Nucleus accumbens (tissue), 56 donors: ENCODE data around the gene SPEM3.

Experiments
- DNase-seq, 56 donors: peaks; one replicate each; lab custom pipeline; 2025; lab: John Stamatoyannopoulos, UW

Gene SPEM3

DNA sequence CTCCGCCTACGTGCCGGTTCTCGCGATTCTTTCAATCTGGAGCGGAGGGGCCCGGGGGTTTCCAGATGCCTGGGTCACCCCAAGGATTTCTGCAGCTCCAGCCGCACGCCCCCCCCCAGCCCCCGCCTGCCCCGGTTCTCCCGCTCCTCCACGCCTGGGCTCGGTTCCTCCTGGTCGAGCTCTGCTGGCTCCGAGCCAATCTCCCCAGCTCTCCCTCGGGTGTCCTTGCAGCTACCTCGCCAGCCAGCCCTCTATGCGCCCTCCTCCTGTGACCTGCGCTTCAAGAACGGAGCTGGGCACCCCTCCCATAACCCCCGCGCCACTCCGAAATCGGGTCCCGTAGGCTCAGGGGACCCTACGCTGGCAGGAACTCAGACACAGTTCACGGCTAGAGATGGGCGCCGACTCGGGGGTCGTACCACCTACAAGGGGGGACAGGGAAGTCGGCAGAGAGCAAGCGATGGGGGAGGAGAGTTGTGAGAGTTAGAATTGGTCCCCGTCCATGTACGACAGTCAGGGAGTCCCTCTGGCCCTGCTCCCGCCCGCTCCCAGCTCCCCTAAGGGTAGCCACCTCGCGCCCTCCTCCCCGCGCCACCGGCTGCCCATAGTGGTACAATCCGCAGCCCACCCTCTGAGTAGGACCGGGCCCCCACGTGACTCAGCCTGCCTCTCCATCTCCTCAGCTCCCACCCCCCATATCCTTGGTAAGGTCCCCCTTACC lies 11.6 kb downstream of the SPEM3 start:
- DNase-seq = peak in 19 of 56 donors; percentile 5 to 65 (median 31)

DNA sequence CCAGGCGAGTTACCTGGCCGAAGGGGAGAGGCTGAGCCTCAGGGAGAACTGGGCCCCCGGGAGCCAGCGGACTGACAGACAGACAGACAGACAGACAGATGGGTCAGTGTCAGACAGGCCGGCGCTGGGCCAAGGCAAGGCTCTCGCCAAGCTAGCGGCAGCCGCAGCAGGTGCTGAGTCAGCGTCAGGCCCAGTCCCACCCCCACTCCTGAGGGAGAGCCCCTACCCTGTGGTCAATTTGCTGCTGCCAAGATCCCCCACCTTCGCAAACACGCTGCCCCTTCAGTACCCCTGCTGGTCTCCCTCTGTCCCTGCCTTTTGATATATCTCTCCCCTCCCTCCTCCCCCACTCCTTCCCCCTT lies 12.2 kb downstream of the SPEM3 start:
- peak in 16 of 56 donors; percentile 6 to 62 (median 30) for DNase-seq

DNA sequence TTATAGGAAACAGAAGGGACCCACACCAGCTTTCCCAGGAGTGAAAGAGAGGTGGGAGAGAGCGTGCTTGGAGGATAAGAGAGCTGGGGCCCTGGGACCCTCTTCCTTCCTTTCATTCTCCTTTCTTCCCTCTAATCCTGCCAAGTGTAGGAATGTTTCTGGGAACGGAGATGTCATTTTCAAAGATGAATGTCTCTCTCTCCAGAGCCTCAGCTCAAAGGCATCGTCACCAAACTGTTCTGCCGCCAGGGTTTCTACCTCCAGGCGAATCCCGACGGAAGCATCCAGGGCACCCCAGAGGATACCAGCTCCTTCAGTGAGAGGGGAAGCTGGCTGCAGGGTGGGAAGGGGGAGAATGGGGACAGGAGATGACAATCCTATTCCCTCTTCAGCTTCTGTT lies 12.6 kb downstream of the SPEM3 start:
- no peak for DNase-seq

DNA sequence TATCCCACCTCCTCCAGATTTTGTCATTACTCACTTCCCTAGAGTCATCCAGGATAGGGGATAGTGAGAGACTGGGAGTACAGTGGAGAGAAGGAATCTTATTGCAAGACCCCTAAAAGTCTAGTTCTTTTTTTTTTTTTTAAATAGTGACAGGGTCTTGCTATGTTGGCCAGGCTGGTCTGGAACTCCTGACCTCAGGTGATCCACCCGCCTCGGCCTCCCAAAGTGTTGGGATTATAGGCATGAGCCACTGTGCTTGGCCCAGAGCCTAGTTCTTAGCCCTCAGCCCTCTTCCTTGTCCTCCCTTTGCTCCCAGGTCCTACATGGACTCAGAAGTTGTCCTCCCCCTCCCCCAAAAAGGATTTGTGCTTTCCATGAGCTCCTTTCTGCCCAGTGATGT lies 13.5 kb downstream of the SPEM3 start:
- DNase-seq = no peak

DNA sequence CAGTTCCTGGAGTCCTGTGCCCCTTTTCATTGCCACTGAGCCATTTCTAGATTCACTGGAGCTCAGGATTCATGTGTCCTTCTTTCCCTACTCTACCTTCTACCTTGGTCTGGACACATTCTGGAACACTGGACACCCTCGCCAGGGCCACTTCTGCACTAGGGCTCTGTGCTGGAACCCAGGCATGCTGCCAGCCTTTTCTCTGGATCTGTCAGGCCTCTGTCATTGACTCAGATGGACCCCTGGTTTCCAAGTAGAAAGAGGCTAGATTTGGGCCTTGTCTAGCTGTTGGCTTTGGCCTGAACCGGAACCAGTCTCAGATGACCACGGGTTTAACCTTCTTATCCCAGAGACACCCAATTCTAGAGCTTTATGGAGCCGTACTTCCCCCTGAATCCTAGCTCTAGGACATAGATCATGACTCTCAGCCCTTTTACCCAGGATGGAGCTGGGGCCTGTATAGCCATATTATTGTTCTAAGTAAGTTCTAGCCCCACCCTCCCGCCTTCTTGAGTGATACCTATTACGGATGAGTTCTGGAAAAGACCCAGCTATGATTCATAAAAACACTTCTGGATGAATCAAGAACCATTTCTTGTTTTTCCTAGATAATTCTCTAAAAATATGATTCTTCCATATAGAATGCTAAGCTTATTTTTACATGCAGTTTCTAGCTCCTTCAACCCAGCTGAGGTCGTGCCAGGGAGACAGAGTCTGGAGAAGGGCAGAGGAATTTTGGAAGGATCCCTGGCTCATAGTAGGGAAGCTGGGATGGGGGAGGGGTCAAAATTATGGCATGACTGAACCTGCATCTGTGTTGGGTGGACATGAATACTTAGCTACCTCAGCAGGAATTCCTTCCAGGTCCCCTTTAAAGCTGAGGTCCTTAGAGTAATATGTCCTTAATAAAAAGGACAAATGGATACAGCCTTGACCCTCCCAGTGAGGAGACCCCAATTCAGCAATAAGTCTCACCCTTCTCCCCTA lies 15.1 kb downstream of the SPEM3 start:
- no peak for DNase-seq

DNA sequence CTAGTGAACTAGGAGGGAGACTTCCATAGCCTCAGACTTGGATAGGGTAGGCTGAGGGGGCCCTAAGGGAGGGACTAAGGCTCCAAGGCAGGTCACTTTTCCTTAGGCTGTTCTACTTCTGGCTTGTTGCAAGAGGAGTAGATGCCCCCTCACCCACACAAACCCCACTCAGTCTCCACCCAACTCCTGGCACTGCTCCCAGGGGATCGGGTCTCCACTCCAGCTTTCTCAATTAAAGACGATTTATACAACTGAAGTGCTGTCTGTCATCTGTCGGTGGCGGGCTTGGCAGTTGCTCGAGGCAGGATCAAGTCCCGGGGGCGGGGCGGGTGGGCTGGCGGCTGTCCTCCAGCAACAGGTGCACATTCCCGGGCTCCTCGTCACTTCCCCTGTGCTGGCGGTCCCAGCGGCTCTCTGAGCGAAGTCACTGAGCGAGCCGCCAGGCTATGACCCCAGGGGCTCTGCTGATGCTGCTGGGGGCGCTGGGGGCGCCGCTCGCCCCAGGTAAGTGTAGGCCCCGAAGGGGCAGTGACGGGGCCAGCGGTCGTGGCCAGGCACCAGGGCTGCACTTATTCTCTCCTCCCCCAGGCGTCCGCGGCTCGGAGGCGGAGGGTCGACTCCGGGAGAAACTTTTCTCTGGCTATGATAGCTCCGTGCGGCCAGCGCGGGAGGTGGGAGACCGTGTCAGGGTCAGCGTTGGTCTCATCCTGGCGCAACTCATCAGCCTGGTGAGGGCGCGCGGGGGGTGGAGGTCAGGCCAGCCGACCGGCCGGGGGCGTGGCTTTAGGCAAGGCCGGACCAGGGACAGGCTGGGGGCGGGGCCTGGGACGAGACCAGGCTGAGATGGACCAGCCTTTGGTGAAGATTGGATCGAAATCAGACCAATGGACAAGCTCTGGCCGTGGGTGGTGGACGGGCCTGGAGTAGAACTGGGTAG lies 16.3 kb downstream of the SPEM3 start, which contains the start of gene CHRNB1:
Gene CHRNB1, plus strand, starts transcription at position 380 of the 937 bp plus-strand sequence. Its CDS starts 67 bp downstream, at position 447.
- peak in 46 of 56 donors; percentile 23 to 85 (median 55) for DNase-seq

DNA sequence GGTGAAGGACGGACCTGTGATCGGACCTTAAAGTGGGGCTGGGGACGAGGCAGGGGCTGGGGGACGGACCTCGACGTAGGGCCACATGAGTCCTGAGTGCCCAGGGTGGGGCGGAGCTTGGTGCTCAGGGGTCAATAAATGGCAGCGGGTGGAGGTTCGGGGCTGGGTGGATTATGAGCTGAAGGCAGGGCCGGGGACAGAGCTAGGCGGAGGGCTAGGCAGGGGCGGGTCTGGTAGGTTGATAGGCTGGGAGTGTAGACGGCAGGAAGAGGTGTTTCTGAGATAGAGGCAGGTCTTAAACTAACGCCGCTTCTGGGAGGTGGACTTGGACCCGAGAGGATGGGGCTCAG lies 16.9 kb downstream of the SPEM3 start:
- DNase-seq = no peak

DNA sequence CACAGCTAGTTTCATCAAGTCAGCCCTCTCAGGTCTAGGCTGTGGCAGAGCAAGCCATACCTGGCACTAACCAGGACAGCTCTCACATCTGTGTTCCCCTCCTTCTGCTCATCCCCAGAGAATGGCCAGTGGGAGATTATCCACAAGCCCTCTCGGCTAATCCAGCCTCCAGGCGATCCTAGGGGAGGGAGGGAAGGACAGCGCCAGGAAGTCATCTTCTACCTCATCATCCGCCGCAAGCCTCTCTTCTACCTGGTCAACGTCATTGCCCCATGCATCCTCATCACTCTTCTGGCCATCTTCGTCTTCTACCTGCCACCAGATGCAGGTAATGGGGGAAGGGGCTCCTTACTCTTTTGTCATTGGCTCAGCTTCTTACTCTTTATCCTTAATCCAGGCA lies 19.8 kb downstream of the SPEM3 start:
- DNase-seq = no peak

DNA sequence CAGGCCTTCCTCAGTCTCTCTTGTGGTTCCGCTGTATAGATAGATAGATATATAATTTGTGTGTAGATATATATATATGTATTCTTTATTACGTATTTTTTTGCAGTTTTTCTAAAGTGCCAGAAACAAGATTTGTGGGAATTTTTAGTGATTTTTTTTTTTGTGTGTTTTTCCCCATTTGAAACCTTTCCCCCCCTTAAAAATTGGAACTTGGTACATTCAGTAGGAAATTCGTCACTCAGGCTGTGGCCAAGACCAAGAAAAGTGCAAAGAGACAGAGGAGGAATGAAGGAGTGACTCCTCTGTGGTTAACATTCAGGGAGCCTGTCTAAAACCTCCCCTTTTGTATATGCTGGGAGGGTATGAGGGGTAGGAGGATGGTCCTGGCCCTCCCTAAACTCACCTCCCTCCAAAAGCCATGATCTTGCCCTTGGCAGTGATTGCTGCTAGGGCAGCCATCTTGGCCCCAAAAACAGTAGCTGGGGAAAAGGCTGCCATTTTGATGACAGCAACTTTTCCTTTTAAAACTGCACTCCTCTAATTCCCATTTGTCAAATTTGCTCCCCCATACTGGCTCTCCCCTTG lies 31.4 kb downstream of the SPEM3 start:
- no peak for DNase-seq

DNA sequence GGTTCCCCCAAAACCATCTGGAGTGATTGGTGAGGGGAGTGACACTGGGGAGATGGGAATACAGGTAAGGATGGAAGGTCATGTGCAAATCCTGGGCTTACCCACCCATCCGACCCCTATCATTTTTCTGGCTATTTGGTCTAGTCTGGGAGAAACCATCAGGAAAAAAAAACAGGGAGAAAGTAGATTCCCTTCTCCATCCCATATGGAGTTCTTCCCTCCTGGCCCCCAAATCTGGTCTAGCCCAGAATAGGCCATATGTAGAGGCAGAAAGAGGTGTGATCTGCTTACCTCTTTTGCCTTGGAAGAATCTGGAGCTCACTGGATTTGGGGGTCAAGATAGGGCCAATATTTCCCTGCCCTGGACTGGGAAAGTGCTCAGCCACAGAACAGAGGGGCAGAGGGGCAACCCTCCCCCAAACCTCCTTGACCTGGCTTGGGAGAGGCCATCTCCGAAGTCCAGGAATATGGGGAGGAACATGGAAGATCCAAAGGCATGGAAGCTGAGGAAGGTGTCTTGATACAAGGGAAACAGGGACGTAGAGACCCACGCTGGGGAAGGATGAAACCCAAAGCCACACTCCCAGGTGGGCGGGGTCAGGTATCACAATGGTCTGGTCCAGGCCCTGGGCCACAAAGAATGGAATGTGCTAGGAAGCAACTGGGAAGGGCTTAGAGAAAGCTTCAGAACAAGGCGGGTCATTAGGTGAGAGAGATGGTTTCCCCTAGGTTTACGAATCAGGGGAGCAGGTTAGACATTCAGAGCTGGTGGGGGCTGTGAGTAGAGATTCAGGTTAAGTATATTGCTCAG lies 32.4 kb downstream of the SPEM3 start:
- DNase-seq = no peak

DNA sequence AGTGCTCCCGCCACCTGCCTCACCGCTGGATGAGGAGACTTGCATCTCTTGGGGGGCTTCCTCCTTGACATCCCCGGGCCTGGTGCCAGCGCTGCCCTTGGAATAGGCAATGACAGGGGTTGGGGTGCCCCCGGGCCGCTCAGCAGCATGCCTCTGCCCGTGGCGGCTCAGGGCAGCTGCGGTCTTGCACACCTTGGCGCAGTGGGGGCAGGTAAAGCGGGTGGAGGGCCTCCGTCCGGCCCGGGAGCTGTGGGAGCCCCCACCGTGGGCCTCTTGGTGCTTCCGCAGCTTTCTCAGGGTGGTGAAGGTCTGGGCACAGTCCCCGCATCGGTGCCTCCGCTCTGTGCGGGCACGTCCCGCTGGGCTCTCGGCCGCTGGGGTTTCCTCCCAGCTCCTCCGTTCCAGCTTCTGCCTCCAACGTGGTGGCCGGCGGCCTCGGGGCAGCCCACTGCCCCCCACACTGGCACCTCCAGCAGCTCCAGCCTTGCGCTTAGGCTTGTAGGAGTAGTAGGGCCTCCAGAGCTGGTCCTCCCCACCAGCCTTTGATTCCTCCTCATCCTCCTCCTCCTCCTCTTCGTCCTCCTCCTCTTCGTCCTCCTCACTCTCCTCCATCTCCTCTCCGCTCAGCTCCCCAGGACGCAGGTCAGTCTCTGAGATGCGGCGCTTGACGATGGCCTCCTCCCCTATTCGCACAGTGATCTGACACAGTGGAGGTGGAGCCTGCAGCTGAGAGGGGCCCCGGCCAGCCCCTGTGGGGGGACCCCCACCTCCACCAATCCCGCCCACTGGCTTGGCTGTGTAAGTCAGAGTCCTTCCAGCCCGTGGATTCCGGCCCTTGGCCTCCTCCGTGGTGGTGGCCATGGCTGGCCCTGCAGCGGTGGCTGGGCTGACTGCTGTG lies 34.1 kb downstream of the SPEM3 start:
- DNase-seq = no peak

DNA sequence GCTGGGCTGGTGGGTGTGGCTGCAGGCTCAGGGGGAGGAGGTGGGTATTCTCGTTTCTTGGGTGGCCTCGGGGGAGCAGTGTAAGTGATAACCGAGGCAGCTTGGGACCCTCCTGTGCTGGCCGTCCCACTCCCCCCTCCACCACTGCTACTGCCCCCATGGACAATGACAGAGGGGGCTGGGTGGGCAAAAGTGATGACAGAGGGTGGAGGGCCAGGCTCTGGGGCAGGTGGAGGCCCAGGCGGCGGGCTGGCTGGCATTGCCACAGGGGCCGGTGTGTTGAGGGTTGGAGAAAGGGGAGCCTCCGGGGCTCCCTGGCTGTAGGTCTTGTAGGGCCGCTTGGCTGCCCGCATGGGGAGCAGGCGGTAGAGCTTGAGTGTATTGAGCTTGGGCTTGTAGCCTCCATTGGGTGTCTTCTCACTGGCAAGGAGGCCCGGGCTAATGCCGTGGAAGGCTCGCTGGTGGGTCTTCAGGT lies 34.8 kb downstream of the SPEM3 start:
- DNase-seq = no peak

DNA sequence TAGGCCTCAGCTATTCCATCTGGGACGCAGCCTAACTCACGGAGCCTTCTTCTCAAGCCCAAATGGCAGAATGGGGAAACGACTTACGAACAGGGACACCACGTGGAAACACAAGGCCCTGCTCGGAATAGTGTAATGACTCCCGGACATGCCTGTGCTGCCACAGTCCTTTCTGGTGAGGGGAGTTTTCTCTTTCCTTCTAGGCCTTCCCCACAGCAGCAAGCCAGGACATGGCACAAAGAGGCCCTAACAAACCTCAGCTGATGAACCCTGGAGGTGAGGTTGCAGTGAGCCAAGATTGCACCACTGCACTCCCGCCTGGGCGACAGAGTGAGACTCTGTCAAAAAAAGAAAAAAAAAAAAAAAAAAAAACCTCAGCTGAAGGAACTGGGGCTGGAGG lies 35.4 kb downstream of the SPEM3 start:
- no peak for DNase-seq

DNA sequence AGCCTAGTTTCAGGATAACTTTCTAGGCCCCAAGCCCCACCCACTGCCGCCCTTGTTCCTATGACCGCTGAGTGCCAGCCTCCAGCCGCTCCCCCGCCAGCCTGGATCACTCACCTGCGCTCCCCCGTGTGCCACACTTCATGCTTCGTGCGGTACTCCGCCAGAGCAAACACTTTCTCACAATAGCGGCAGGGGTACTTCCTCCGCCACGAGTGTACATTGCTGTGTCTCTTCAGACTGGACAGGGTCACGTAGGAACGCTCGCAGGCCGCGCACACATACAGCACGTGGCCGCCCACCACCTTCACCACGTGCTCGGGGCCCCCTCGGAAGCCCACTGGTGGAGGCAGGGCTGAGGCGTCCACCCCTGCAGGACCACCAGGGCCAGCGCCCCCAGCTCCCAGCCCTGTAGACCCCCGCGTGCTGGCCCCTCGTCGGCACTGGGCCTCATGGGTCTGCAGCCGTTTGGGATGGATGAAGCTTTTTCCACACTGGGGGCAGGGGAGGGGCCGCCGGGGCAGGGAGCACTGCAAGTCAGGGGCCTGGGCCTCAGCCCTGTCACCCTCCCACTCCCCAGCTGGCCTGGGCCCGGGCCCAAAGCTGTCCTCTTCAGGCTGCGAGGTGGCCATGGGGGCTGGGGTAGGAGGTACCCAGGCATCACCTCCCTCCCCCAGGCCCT lies 37.1 kb downstream of the SPEM3 start:
- no peak for DNase-seq

DNA sequence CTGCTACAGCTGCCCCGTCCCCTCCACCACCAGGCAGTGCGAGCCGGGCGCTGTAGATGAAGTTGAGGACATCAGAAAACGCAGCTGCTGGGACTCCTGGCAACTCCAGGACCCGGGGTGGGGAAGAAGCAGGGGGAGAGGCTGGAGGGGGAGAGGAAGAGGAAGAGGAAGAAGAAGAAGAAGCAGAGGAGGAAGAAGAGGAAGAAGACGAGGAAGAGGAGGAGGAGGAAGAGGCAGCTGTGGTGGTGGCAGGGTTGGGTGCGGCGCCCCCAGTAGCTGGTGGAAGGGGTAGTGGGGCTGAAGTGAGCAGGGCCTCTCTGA lies 37.6 kb downstream of the SPEM3 start:
- no peak for DNase-seq

DNA sequence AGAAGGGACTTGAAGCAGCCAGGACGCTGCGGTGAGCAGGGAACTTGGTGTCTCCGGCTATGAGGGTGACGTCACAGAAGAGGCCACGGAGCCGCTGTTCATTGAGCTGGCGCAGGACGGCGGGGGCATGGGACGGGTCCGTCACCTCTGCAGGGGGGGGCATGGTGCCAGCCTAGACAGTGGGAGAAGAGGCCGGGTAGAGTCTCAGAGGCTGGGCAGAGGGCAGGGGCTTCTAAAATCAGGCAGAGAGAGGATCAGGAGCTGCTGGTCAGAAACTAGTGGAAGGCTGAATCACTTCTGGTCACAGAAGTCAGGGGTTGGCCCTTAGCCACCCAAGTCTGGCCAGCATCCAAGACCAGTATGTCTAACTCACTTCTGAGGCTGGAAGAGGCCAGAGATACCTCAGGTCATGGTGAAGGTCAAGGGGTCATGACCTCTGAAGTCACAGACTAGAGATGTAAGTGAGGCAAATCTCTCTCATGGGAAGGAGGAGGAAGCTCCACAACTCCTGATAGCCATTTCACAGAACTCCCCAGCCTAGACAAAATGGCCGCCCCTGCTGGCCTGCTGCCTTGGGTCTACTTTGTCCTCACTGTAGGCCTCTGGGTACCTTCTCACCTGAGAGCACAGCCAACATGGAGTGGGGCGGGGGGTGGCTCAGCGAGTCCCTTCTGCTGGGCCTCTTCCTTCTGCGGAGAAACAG lies 38.1 kb downstream of the SPEM3 start:
- DNase-seq = peak in 9 of 56 donors; percentile 7 to 78 (median 36)

DNA sequence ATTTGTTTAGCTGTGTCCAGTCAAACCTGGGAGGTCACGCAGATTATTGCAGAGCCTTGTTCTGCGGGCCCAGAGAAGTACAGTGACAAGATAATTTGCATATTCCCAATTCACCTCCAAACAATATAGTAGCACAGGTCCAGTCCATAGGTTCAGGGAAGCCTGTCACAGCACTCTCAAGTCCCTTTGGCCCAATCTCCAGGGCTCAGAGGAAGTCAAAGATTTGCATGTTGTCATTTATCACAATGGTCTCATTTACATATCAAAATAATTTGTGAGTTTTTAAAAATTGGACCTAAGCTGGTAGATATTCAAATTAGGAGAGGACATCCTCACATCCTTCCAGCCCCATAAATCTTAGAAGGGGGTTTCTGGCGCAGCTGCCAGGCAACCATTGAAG lies 38.8 kb downstream of the SPEM3 start:
- no peak for DNase-seq
